Breast epithelium (tissue), 4 donors: Measurements from ENCODE around the gene CNTNAP2. TPM values are rescaled to one million over a fixed set of nuclear protein-coding genes. Genes with fewer than 3 reads are reported as not detected.

ENCODE experiments used
- DNase-seq, 2 donors: peaks; one replicate each; pipeline ENCODE4 v3.0.0-alpha.2; 2019; ENCODE audit warnings: low spot score in 2 of 2
- H3K27ac ChIP-seq, 2 donors: fragments of 200-600 bp; sonication (generic) in 1 of 2; one replicate each; pipeline ENCODE4 v1.5.1; 2016 to 2019; ENCODE audit warnings: mild to moderate bottlenecking in 1 of 2
- H3K27me3 ChIP-seq, 2 donors: fragments of 200-600 bp; sonication (generic) in 1 of 2; one replicate each; pipeline versions ENCODE4 v1.5.1 to v1.6.0; 2017 to 2019; ENCODE audit warnings: control low read depth in 1 of 2, mild to moderate bottlenecking in 1 of 2
- H3K36me3 ChIP-seq: fragments of 200-600 bp; one replicate; pipeline ENCODE4 v1.5.1; 2019
- H3K4me1 ChIP-seq, 2 donors: fragments of 200-600 bp; sonication (generic); one replicate each; pipeline ENCODE4 v1.5.1; 2016 to 2019; ENCODE audit warnings: control low read depth in 1 of 2
- H3K4me3 ChIP-seq, 3 donors: fragments of 200-600 bp; sonication (generic); 1 replicate in 2 of 3; 2 replicates in 1 of 3; pipeline ENCODE4 v1.5.1; 2016 to 2019; ENCODE audit warnings: mild to moderate bottlenecking in 3 of 3, moderate library complexity in 2 of 3
- H3K9me3 ChIP-seq, 2 donors: fragments of 200-600 bp; sonication (generic) in 1 of 2; one replicate each; pipeline ENCODE4 v1.5.1; 2016 to 2019; ENCODE audit warnings: control low read depth in 1 of 2
- CTCF ChIP-seq, 3 donors: fragments of 450-650 bp; IDR thresholded peaks; one replicate each; pipeline ENCODE4 v1.5.1; 2016 to 2017; ENCODE audit warnings: antibody characterized with exemption in 3 of 3, mild to moderate bottlenecking in 3 of 3, moderate library complexity in 3 of 3
- POLR2A ChIP-seq: fragments of 450-650 bp; IDR thresholded peaks from one replicate; pipeline ENCODE4 v1.6.1; 2016; ENCODE audit warnings: antibody characterized with exemption, mild to moderate bottlenecking, moderate library complexity
- POLR2AphosphoS5 ChIP-seq, 3 donors: sonication (generic); formaldehyde crosslinking; IDR thresholded peaks; one replicate each; pipeline ENCODE4 v1.6.1; 2017; ENCODE audit warnings: antibody characterized with exemption in 3 of 3
- intact Hi-C: fragments of 100-400 bp; cut with DNase I; formaldehyde crosslinking; loops from one replicate; pipeline ENCODE4 v1.15.1; 2023; ENCODE audit warnings: low total_unique reads
- total RNA-seq, 3 donors: library from RNA; depleted of rRNA; stranded (reverse); fragments of >200 nt; gene quantifications; one replicate each; pipeline ENCODE4 v1.1.0, GENCODE V29; 2016

CNTNAP2 gene
- total RNA-seq, 3 donors from 2014 or later: 0.29 to 0.66 TPM; not detected in 1

DNA sequence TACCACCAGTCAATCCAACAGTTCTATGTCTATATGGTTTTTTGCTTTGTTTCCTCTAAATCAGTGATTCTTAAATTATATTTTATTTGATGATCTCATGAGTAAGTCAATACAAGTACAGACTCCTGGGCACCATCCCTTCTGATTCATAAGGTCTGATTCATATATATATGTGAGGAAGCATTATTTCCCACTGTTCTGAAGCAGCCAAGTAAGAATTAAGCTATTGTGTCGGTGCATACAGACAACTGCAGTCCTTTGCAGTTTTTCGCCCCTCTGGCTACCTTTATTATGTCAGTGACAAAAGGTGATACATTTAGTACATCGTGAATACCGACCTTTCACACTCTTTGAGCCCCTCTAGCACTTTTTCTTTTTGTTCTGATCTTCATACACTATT, 1394.3 kb downstream of the CNTNAP2 start:
- intact Hi-C loops: no loop called here
- Histone ChIP-seq H3K4me3 (no peak overlapping the region), H3K36me3 (no peaks in the 10 kb centered on the region), H3K4me1 (no peaks in the 10 kb centered on the region), H3K9me3 (no peaks in the 10 kb centered on the region), H3K27me3 (no peaks in the 10 kb centered on the region), H3K27ac (no peak overlapping the region)
- no peak for DNase-seq
- TF ChIP-seq CTCF (IDR thresholded peaks at IDR 0.05) (no peak), POLR2A (no peak), POLR2AphosphoS5 (IDR thresholded peaks at IDR 0.05) (no peak)

DNA sequence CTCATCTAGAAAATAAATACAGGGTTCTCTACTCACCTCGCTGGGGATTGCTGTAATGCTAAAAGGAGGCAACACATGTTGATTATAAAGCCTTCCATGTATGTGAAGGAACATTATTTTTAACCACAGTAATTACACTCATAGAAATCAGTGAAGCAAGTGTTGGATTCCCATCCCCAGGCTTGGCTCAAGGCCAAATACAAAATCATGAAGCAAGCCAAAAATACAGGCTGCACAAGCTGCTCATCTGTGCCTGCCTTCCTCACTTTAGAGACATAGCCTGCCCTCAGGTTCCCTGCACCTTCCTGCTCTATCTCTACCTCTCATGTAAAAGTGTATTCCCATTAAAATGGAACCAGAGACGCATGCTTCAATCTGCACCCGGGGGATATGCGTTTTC, 1396.8 kb downstream of the CNTNAP2 start:
- no peaks in the 10 kb centered on the region for H3K9me3 ChIP-seq
- H3K4me1 ChIP-seq: no peaks in the 10 kb centered on the region
- intact Hi-C loops: no loop called here
- no peaks in the 10 kb centered on the region for H3K36me3 ChIP-seq
- H3K27ac ChIP-seq: no peak overlapping the region
- H3K27me3 ChIP-seq: no peaks in the 10 kb centered on the region
- H3K4me3 ChIP-seq: no peak overlapping the region
- no peak for DNase-seq
- TF ChIP-seq POLR2A: no peak
- no peak for TF ChIP-seq POLR2AphosphoS5 (IDR thresholded peaks at IDR 0.05)
- no peak for TF ChIP-seq CTCF (IDR thresholded peaks at IDR 0.05)

DNA sequence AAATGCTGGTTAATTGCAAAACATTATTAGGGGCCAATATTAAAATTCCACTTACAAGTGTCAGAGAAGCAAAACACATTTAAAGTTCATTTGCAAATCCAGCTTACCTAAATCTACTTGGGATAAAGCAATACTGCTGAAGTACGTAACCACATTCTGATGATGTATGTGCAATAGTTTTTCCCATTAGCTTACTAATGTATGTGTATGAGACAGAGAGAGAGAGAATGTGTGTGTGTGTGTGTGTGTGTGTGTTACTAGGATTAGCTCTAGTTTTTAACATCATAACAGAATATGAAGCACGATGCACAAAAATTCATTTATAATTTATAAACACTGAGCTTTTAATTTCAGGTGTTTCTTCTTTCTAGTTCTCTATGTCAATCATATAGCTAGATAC, 1399.8 kb downstream of the CNTNAP2 start:
- intact Hi-C loops: no loop called here
- Histone ChIP-seq H3K27me3 (no peaks in the 10 kb centered on the region), H3K9me3 (no peaks in the 10 kb centered on the region), H3K27ac (no peak overlapping the region), H3K4me3 (no peak overlapping the region), H3K36me3 (no peaks in the 10 kb centered on the region), H3K4me1 (no peaks in the 10 kb centered on the region)
- no peak for DNase-seq
- TF ChIP-seq POLR2AphosphoS5 (IDR thresholded peaks at IDR 0.05): no peak

DNA sequence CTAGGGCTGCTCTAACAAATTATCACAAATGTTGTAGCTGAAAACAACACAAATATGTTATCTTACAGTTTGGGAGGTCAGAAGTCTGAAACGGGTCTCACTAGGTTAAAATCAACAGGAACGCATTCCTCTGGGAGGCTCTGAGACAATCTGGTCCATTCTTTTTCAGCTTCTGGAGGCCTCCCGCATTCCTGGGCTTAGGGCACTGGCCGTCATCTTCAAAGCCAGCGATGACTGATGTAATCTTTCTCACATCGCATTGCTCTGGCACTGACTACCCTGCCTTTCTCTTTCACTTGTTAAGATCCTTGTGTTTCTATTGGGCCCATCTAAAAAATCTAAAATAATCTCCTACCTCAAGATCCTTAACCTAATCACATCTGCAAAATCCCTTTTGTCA, 1402.5 kb downstream of the CNTNAP2 start:
- TF ChIP-seq POLR2A: no peak
- TF ChIP-seq CTCF (IDR thresholded peaks at IDR 0.05): no peak
- no peak for TF ChIP-seq POLR2AphosphoS5 (IDR thresholded peaks at IDR 0.05)
- DNase-seq: no peak
- intact Hi-C loops: no loop called here
- H3K4me3 ChIP-seq: no peak overlapping the region
- no peaks in the 10 kb centered on the region for H3K36me3 ChIP-seq
- H3K27ac ChIP-seq: no peak overlapping the region
- no peaks in the 10 kb centered on the region for H3K27me3 ChIP-seq
- no peaks in the 10 kb centered on the region for H3K9me3 ChIP-seq
- no peaks in the 10 kb centered on the region for H3K4me1 ChIP-seq

- TF ChIP-seq CTCF (IDR thresholded peaks at IDR 0.05): no peak
- TF ChIP-seq POLR2A: no peak
- no peak for TF ChIP-seq POLR2AphosphoS5 (IDR thresholded peaks at IDR 0.05)
- no peak for DNase-seq
- Histone ChIP-seq H3K27me3 (no peaks in the 10 kb centered on the region), H3K4me3 (no peak overlapping the region), H3K27ac (no peak overlapping the region), H3K36me3 (no peaks in the 10 kb centered on the region), H3K9me3 (no peaks in the 10 kb centered on the region), H3K4me1 (no peaks in the 10 kb centered on the region)
- intact Hi-C loops: no loop called here
These were observed 1406.5 kb downstream of the CNTNAP2 start for GRCh38 chr7:147523056-147523455.

DNA sequence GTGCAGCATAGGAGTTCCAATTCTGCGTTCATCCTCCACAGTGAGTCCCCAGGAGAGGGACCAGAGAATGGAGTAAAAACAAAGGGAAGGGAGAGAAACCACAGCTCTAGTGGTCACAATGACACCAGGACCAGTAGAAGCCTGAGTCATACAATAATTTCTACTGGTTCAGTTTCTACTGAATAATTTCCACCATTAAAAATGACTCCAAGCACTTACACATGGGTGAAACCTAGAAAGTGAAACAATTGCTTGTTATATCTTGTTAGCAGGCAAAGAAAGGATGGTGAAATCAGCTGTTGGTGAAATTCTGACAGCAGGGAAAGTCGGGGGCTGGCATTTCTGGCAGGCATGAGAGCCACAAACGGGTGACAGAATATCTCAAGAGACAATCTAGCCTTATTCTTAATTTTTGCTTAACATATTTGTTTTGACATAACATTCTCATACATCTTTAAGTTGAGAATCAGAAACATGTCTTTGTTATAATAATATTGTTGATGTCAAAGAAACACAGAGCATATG, 1408.2 kb downstream of the CNTNAP2 start:
- H3K36me3 ChIP-seq: no peaks in the 10 kb centered on the region
- TF ChIP-seq POLR2AphosphoS5 (IDR thresholded peaks at IDR 0.05): no peak
- no peak for TF ChIP-seq POLR2A
- TF ChIP-seq CTCF (IDR thresholded peaks at IDR 0.05): no peak
- no peak for DNase-seq
- no peaks in the 10 kb centered on the region for H3K27me3 ChIP-seq
- H3K4me3 ChIP-seq: no peak overlapping the region
- H3K4me1 ChIP-seq: no peaks in the 10 kb centered on the region
- no peak overlapping the region for H3K27ac ChIP-seq
- intact Hi-C loops: no loop called here
- H3K9me3 ChIP-seq: no peaks in the 10 kb centered on the region
